ENCODE data around the gene ZCCHC10. TPM values are rescaled to one million over a fixed set of nuclear protein-coding genes. Genes with fewer than 3 reads are reported as not detected.

The ZCCHC10 gene
- polyA plus RNA-seq (ENCODE audit: insufficient read length), result 33.7 TPM
- long read RNA-seq, donor 1, partial matches to known transcripts, result 0 of 6 reads
- long read RNA-seq, donor 1, other reads (novel, unspliced or antisense), result 0 of 6 reads
- long read RNA-seq, donor 2, transcript ZCCHC10-201 (4 exons, 2,178 nt), result major isoform, 6 of 12 reads
- long read RNA-seq, donor 2, partial matches to known transcripts, result 0 of 12 reads
- long read RNA-seq, donor 2, other reads (novel, unspliced or antisense), result 0 of 12 reads
- long read RNA-seq, donor 3, transcript ZCCHC10-201 (4 exons, 2,178 nt), result major isoform, 6 of 13 reads
- long read RNA-seq, donor 3, partial matches to known transcripts, result 0 of 13 reads
- long read RNA-seq, donor 3, other reads (novel, unspliced or antisense), result 0 of 13 reads
- long read RNA-seq, donor 4, partial matches to known transcripts, result 0 of 3 reads
- long read RNA-seq, donor 4, other reads (novel, unspliced or antisense), result 0 of 3 reads
- long read RNA-seq, donor 5, transcript ZCCHC10-201 (4 exons, 2,178 nt), result major isoform, 10 of 20 reads
- long read RNA-seq, donor 5, partial matches to known transcripts, result 0 of 20 reads
- long read RNA-seq, donor 5, other reads (novel, unspliced or antisense), result 0 of 20 reads
- long read RNA-seq, donor 6, partial matches to known transcripts, result 0 of 11 reads
- long read RNA-seq, donor 6, other reads (novel, unspliced or antisense), result 0 of 11 reads
- long read RNA-seq, donor 7, transcript ZCCHC10-201 (4 exons, 2,178 nt), result major isoform, 15 of 25 reads
- long read RNA-seq, donor 7, partial matches to known transcripts, result 0 of 25 reads
- long read RNA-seq, donor 7, other reads (novel, unspliced or antisense), result 0 of 25 reads
- long read RNA-seq, donor 8, transcript ZCCHC10-201 (4 exons, 2,178 nt), result major isoform, 10 of 13 reads
- long read RNA-seq, donor 8, partial matches to known transcripts, result 0 of 13 reads
- long read RNA-seq, donor 8, other reads (novel, unspliced or antisense), result 0 of 13 reads

DNA sequence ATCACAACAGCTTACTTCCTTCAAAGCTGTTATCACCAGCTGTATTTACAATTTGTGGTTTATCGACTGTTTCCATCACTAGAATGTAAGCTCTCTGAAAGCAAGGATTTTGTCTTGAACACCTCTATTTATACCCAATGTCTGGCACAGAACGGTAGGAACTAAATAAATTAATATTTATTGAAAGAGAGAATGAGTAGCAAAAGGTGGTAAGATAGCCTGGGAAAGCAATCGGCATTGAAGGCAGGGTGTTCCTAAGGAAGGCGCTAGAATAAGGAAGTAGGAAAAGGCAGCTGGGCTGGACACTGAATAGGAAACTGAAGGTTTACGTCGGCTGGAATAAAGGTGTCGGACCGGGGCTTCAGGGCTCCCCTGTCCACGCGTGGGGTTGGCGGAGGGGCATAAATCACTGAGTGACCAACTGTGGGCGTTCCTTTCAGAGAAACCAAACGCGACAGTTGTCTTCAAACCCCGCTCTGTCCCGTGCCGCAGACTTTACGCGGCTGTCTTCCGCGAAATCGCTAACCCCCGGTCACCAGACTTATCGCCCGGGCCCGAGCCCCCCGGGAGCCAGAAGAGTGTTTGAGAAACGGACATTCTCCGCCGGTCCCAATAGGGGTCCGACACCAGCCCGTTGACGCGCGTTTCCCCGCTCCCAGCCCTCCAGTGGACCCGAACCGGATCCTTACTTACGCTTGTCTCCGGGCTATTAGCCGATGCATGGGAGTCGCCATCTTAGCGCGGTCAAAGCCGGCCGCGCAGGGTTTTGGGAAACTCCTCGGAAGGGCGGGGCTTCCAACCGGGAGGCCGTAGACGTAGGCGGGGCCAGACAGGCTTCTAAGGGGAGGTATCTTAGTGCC is at the start of gene ZCCHC10:
Gene ZCCHC10, minus strand, starts transcription at position 746 of the 860 bp plus-strand sequence. Its CDS starts 12 bp downstream, at position 734.
- peak; percentile 95 for DNase-seq

GRCh38 chr5:133075572-133076536 is 49.5 kb upstream of the ZCCHC10 start:
- no peak for DNase-seq

DNA sequence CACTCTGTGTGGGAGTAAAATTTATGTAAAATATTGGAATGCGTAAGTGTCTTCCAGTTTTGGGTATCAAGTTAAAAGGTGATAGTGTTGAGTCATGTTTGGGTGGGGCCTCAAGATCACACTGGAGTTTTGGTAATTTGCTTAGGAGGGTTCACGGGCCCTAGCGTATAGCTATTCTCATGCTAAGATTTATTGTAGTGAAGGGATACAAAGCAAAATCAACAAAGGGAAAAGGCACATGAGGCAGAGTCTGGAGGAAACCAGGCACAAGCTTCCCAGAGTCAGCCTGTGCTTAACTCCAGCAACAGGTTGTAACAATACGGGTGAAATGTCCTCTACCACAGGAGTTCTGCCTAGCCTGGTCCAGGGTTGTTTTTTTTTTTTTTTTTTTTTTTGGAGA is 45.7 kb upstream of the ZCCHC10 start:
- no peak for DNase-seq

DNA sequence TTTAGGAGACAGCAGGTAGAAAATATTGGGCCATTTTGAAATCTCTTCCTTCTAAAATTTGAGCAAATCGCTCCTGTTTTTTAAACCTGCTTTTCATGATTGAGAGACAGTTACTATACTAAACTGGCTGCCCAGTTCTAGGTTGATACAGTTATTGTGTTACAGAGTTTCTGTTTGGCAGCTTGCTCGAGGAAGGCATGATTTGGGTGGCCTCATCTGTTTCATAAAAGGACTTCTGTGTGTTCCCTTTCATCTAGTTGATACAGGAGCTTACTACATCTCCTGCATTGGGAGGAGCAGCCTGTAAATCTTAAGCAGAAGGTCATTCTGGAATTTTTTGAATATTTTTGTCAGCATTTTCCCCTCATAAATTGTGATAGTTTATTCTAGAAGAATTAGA is 39.7 kb upstream of the ZCCHC10 start:
- no peak for DNase-seq

DNA sequence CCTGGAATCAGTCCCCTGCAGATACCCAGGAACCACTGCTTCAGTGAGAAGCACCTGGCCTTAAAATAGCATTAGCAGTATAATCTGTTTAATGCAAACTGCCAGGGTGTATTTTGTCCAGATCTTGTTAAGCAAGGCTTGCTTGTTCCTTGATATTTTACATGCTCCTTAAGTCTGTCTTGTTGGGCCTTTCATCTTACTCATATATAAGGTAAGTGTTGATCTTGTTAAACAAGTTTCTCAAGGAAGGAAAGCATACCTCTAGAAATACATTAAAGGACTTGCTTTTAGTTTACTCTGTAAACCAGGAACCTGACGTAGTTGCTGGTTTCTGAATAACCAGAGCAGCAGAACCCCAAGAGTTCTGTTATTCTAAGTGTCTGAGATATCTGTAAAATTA is 39.1 kb upstream of the ZCCHC10 start:
- no peak for DNase-seq

GRCh38 chr5:133063965-133064364 is 37.6 kb upstream of the ZCCHC10 start:
- DNase-seq, result no peak

DNA sequence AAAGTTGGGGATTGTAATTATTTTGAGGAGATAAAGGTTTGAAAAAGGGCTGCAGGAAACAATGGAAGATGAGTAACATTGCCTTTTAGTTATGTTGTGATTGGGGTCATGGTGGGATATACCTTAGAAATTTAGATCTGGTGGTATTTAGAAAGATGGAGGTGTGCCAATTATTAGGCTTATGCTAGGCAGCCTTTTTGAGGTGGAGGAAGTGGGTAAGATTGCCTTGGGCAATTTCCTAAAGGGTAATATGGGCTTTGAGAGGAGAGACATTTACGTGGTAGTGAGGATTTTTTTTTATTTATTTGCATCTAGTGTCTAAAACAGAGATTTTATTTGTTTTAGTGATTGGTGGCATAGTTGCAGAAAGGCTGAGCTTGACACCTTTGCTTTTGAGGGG is 35.9 kb upstream of the ZCCHC10 start:
- DNase-seq, result no peak

GRCh38 chr5:133059621-133060020 is 33.3 kb upstream of the ZCCHC10 start:
- no peak for DNase-seq

DNA sequence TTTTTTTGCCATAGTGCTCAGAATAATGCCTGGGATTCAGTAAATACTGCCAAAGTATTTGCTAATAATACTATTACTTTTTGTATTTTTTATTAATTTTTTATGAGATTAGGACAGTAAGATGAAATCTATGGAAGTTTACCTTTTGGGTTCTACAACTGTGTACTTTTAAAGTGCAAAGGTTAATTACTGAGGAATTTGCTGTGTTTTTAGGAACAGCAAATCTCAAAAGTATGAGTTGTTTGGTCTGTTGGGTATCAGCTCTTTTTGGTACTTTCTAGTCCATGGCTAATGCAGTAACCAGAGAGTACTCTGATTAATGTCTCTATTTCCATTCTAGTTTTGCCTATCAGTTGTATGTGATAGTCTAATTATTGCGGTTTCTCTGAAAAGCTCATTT is 30.5 kb upstream of the ZCCHC10 start:
- no peak for DNase-seq

DNA sequence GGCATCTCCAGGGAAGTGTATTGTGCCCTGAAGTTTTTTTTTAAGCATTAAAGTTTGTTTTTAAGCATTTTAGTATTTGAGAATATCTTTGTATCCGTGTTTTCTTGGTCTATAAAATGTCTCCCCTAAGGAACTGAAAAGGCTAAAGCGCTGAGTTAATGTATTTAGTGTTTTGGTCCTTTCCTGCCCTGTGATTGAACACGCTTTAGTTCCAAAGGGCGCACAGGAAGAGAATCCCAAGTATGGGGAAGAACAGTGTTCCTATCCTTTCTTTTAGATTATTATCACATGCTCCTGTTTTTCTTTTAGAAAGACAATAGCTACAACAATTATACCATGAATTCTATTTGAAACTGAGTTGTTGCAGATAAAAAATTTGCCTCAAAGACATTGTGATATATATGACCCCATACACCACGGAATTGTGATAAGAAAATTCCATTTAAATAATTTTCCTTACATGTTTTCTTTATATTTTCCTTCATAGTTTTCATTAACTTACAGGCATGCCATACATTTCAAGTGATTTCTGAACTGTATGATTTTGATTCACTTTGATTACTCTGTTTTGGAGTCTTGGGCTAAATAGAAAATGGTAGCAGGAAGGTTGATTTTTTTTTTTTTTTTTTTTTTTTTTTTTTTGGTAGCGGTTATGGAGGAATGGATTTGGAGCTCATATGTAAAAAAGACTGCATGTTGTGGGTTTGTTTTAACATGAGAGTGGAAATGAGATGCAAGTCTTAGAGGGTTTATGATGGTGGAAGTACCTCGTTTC is 28.5 kb upstream of the ZCCHC10 start:
- no peak for DNase-seq

DNA sequence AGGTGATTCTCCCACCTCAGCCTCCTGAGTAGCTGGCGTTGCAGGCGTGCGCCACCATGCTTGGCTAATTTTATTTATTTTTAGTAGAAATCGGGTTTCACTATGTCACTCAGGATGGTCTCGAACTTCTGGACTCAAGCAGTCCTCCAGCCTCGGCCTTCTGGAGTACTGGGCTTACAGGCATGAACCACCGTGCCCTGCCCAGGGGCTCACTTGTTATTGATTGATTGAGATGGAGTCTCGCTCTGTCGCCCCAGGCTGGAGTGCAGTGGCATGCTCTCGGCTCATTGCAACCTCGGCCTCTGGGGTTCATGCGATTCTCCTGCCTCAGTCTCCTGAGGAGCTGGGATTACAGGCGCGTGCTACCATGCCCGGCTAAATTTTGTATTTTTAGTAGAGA is 27.1 kb upstream of the ZCCHC10 start:
- no peak for DNase-seq

DNA sequence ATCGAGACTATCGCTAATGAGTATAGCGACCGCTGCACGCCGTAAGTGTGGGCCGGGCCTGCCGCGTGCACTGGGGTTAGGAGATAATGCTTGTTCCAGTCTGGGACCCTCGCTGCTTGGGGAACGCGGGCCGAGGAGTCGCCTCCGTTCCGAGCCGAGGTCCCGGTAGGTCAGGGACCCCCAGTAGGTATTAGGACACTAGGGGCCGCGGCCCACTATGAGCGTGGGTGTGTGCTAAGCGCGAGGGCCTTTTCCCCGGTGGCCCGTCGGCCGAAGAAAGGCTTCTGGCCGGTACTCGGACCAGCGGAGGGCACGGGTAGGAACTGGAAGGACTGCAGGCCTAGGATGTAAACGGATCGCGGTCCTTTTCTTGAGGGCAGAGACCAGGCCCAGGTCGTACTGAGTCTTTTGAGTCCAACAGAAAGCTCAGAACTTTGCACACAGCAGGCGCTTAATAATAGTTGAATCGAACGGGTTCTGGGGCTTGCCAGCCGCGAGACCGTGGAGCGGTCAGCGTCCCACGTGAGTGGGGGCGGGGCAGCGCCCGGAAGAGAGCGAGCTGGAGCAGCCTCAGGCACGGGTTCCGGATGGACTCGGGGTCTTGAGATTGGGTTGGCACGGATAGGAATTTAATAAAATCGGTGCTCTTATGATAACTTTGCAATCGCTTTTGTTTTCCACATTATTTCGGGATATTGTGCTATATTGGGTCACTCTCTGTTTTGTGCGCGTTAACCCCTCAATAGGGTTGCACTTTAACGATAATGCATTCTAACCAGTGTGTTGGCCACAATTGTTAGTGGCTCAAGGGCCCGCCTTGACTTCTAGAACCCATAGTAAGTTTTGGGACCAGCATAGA is 26.2 kb upstream of the ZCCHC10 start:
- DNase-seq, result no peak

- DNase-seq, result peak; percentile 99
Observed at GRCh38 chr5:133051542-133052316, 25.4 kb upstream of the ZCCHC10 start, which contains the start of gene HSPA4. Gene HSPA4 (plus strand): TSS chr5:133052013. CDS start chr5:133052251, 238 bp downstream.

GRCh38 chr5:133051061-133051541 is 24.8 kb upstream of the ZCCHC10 start:
- DNase-seq, result no peak

DNA sequence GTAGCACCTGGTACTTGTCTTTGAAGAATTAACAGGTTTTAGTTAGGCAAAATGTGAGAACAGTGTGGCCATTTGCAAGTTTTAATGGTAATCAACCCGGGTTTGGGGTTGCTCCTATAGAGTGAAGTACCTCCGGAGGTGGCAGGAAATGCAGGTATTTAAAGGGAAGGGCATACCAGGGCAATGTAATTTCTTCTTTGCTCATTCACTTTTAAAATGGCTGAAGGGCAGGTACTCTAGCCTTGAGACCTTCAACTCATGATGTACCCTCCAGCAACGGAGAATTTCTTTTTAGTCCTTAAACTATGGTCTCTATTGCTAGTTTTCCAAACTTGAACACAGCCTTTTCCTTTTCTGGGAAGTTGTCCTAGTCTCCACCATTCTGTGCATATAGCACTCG is 24.2 kb upstream of the ZCCHC10 start:
- no peak for DNase-seq

GRCh38 chr5:133049726-133050048 is 23.3 kb upstream of the ZCCHC10 start:
- no peak for DNase-seq

DNA sequence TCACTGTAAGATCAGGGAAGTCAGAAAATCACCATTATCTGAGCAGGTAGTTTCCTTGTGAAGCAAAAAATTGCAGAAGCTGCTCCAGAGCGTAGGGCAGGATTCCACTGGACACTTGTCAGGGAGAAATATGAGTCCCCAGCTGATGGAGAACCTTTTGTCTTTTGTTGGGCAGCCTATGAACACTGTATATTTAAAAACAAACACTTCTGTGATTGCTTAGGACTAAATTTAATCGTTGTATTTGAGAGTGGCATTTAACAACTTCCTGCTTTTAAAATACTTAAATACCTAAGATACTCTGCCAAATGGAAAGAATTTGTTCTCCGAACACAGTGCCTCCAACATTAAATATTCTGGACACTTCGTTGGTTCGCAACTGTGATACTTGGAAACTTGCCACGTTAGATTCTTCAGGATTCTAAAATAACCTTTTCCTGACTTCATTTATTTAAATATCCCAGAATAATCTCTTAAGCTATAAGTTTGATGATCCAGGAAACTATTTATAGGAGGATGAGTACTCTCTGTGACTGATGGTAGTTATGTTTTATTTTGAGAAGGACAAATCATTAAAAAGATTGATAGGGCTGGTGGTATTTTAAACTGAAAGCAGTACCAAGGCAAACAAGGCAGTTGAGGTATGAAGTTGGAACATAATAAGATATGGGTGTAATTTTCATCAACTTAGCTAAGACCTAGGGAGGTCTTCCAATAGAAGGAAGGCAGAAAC is 22.8 kb upstream of the ZCCHC10 start:
- DNase-seq, result no peak

Data from left kidney (tissue), 8 donors.